Measurements from ENCODE around the gene SHISA5. TPM values are rescaled to one million over a fixed set of nuclear protein-coding genes. Genes with fewer than 3 reads are reported as not detected.
A peak's percentile ranks its signal among the peaks of the same experiment; 100 is the strongest.
"Not testable (repeated sequence)": the region's sequence is repeated elsewhere in the genome, so short reads cannot be mapped to it uniquely, and the experiment has no call there.

Gene SHISA5
- 47.9 TPM for total RNA-seq
- long read RNA-seq, transcript SHISA5-201 (6 exons, 2,369 nt), result minor isoform, 65 of 158 reads
- long read RNA-seq, transcript SHISA5-206 (4 exons, 1,839 nt), result major isoform, 80 of 158 reads
- long read RNA-seq, partial matches to known transcripts, result 1 of 158 reads
- long read RNA-seq, other reads (novel, unspliced or antisense), result 9 of 158 reads

DNA sequence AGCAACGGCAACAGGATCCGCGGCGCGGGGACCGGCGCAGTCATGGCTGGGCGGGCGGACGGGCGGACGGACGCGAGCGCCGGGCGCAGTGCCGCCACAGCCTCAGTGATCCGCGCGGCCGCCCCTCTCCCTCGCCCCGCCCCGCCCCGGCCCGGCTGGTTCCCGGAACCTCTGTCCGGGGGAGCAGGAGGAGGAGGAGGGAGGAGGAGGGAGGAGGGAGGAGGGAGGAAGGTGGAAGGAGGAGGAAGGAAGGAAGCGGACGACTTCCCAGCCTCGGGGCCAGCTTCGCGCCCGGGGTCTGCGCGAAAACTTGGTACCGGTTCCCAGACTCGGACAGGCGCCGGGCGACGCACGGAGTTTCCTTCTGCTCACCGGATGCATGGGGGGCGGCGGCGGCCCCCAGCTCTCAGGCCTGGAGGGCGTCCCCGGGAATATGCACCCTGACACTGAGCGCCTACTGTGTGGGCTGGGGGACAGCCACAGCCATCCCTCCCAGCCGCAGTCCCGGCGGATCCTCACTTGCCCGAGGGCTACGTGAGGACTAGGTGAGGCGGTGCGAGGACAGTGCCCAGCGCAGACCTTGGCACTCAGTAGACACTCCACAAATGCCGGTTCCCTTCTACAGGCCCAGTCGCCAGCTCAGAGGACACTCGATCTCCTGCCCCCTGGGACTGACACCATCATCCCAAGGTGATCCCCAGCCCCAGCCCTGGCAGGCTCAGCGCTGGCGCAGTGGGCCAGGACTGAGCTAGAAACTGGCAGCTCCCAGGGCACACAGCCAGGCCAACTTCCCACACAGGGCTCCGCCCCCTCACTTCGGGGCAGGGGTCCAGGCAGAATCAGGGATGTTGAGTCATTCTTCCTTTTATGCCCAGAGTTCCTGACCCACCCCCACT is at the start of gene SHISA5:
Gene SHISA5, minus strand, starts transcription at position 124 of the 896 bp plus-strand sequence. Its CDS starts 80 bp downstream, at position 44.
- peak; percentile 91 for DNase-seq
- ATAC-seq (ENCODE audit: poor library complexity), result peak; percentile 91
- intact Hi-C loops (cut with DNase I), result no loop called here

GRCh38 chr3:48553361-48553760 is 49.4 kb upstream of the SHISA5 start:
- no peak for ATAC-seq (ENCODE audit: poor library complexity)
- intact Hi-C loops (cut with DNase I), result no loop called here
- peak; percentile 19 for DNase-seq

DNA sequence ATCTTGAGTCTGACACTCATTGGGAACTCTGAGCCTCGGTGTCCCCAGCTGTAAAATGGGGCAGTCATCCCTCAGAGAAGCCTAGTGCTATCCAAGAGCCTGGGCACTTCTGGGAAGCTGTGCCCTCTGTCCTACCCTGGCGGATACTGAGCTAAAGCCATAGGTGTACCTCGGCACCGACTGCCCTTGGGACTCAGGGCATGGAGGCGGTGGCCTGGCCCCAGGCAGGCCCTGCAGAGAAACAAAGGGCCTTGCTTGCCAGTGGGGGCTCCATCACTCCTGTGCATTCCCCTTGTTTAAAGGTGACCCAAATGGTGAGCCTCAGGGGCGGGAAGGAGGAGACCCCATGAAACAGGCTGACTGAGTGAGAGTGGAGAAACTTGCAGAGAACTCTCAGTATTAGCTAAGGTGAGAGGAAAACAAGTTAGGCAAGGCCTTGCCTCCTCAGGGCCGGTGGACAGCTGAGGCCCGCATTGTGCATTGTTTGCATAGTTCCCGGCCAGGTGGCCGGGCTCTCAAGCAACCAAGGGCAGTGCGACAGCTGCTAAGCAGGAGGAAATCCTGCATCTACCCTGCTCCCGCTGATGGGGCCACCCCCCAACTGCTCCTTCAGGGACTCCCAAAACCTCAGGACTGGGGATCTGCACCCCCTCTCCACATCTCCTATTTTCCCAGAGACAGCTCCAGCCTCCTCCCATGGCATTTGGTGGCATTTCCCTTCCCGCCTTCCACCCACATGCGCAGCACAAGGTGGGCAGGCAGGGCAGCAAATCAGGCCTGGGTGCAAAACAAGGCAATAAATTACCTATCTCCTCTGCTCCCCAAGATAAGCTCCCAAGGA is 48.4 kb upstream of the SHISA5 start:
- ATAC-seq (ENCODE audit: poor library complexity), result no peak
- peak; percentile 32 for DNase-seq
- intact Hi-C loops (cut with DNase I), result no loop called here

DNA sequence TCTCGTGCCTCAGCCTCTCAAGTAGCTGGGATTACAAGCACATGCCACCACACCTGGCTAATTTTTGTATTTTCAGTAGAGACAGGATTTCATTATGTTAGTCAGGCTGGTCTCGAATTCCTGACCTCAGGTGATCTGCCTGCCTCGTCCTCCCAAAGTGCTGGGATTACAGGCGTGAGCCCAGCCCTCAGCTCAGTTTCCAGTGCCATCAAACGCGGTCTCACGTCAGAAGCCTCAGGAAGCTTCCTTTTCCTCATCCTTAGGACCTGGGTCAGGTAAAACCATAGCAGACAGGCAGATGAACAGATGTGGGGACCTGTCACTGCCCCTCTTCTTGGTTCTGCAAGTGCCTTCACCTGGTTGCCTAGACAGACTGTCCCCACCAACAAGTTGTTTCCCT is 47.7 kb upstream of the SHISA5 start:
- DNase-seq, result peak; percentile 0
- intact Hi-C loops (cut with DNase I); ATAC-seq (ENCODE audit: poor library complexity): not testable (repeated sequence)

GRCh38 chr3:48548729-48549705 is 45.0 kb upstream of the SHISA5 start:
- DNase-seq, result peak; percentile 93
- intact Hi-C loops (cut with DNase I), result loop anchor here (2.0 to 5.0 kb wide), 3 partner anchors 84 to 277 kb away; no protein-coding TSS in a partner anchor
- ATAC-seq (ENCODE audit: poor library complexity), result peak; percentile 96

GRCh38 chr3:48548126-48548525 is 44.2 kb upstream of the SHISA5 start:
- no peak for ATAC-seq (ENCODE audit: poor library complexity)
- intact Hi-C loops (cut with DNase I), result loop anchor here (2.0 to 5.0 kb wide), 3 partner anchors 83 to 276 kb away; no protein-coding TSS in a partner anchor
- DNase-seq, result peak; percentile 3

GRCh38 chr3:48546203-48546829 is 42.3 kb upstream of the SHISA5 start:
- intact Hi-C loops (cut with DNase I), result loop anchor here (5.0 kb wide), 2 partner anchors 144 to 274 kb away; no protein-coding TSS in a partner anchor
- no peak for ATAC-seq (ENCODE audit: poor library complexity)
- peak; percentile 39 for DNase-seq

GRCh38 chr3:48544141-48544540 is 40.2 kb upstream of the SHISA5 start:
- intact Hi-C loops (cut with DNase I), result no loop called here
- no peak for ATAC-seq (ENCODE audit: poor library complexity)
- DNase-seq, result peak; percentile 22

GRCh38 chr3:48543271-48543866 is 39.4 kb upstream of the SHISA5 start:
- intact Hi-C loops (cut with DNase I), result no loop called here
- peak; percentile 77 for DNase-seq
- peak; percentile 93 for ATAC-seq (ENCODE audit: poor library complexity)

- DNase-seq, result peak; percentile 19
- no peak for ATAC-seq (ENCODE audit: poor library complexity)
- intact Hi-C loops (cut with DNase I), result no loop called here
Observed at GRCh38 chr3:48538451-48538850, 34.5 kb upstream of the SHISA5 start.

GRCh38 chr3:48536785-48537184 is 32.8 kb upstream of the SHISA5 start:
- intact Hi-C loops (cut with DNase I), result no loop called here
- ATAC-seq (ENCODE audit: poor library complexity) (no peak), DNase-seq (peak; percentile 34)

- DNase-seq (peak; percentile 30), ATAC-seq (ENCODE audit: poor library complexity) (no peak)
- intact Hi-C loops (cut with DNase I), result no loop called here
Observed at GRCh38 chr3:48536116-48536515, 32.1 kb upstream of the SHISA5 start.

DNA sequence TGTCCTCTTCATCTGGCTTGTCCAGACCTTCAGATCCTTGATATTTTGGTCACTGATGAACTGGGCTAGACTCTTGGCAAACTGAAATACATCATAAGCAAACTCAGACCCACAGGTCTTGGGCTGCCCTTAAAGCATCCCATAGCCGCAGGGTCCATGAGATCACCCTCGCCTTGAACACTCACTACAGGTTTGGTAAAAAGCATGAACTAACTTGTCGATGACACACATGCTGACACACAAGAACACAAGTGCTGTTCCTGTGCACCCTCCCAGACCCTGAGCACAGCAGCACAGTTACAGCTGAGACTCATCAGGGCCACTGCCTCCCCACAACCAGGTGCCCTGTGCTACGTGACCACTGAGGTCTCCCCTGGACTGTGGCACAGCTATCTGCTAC is 31.6 kb upstream of the SHISA5 start:
- ATAC-seq (ENCODE audit: poor library complexity), result no peak

GRCh38 chr3:48532977-48533337 is 29.0 kb upstream of the SHISA5 start:
- DNase-seq, result no peak

More for the DNA sequence above, 31.6 kb upstream of the SHISA5 start:
- DNase-seq, result no peak
- intact Hi-C loops (cut with DNase I), result no loop called here

GRCh38 chr3:48532271-48532976 is 28.4 kb upstream of the SHISA5 start:
- ATAC-seq (ENCODE audit: poor library complexity) (no peak), DNase-seq (no peak)
- intact Hi-C loops (cut with DNase I), result no loop called here

More at GRCh38 chr3:48532977-48533337, 29.0 kb upstream of the SHISA5 start:
- intact Hi-C loops (cut with DNase I), result no loop called here
- ATAC-seq (ENCODE audit: poor library complexity), result no peak

- ATAC-seq (ENCODE audit: poor library complexity); intact Hi-C loops (cut with DNase I): not testable (repeated sequence)
- peak; percentile 5 for DNase-seq
Observed at GRCh38 chr3:48530701-48531100, 26.7 kb upstream of the SHISA5 start.
